Osteocyte (in vitro differentiated cells): ENCODE results near the gene IFIT2. TPM values are rescaled to one million over a fixed set of nuclear protein-coding genes. Genes with fewer than 3 reads are reported as not detected.

Experiments
- DNase-seq: peaks from one replicate; pipeline ENCODE4 v3.0.0; 2021; ENCODE audit warnings: mixed read lengths; ENCODE audit not compliant: unreplicated experiment; ENCODE audit errors: extremely low spot score
- H3K27ac Mint-ChIP-seq: one replicate; pipeline ENCODE4 v1.8.0; 2021; ENCODE audit warnings: mild to moderate bottlenecking, mixed read lengths; ENCODE audit not compliant: unreplicated experiment
- H3K27me3 Mint-ChIP-seq: one replicate; pipeline ENCODE4 v1.8.0; 2021; ENCODE audit warnings: mixed read lengths; ENCODE audit not compliant: unreplicated experiment
- H3K36me3 Mint-ChIP-seq: one replicate; pipeline ENCODE4 v1.8.0; 2021; ENCODE audit warnings: mixed read lengths; ENCODE audit not compliant: unreplicated experiment
- H3K4me1 Mint-ChIP-seq: one replicate; pipeline ENCODE4 v1.8.0; 2021; ENCODE audit warnings: mixed read lengths; ENCODE audit not compliant: unreplicated experiment
- H3K4me3 Mint-ChIP-seq: one replicate; pipeline ENCODE4 v1.8.0; 2021; ENCODE audit warnings: mild to moderate bottlenecking, moderate library complexity, mixed read lengths; ENCODE audit not compliant: unreplicated experiment
- H3K9me3 Mint-ChIP-seq: one replicate; pipeline ENCODE4 v1.8.0; 2021; ENCODE audit warnings: mixed read lengths; ENCODE audit not compliant: unreplicated experiment
- CTCF ChIP-seq: fragments of 200-600 bp; sonication (generic); IDR thresholded peaks from 2 replicates; pipeline ENCODE4 v1.5.0; 2021; ENCODE audit warnings: antibody characterized with exemption, mild to moderate bottlenecking, moderate library complexity
- total RNA-seq: library from RNA; stranded (reverse); gene quantifications from 2 replicates; pipeline ENCODE4 v1.2.1, GENCODE V29; 2021

IFIT2 gene
- total RNA-seq, 1 donor from 2014 or later = 8.8 TPM

- no peak for TF ChIP-seq CTCF
- Mint-ChIP-seq H3K4me3 (no peak overlapping the region), H3K27me3 (peaks cover 32% of the 10 kb centered on the region)
Measured at GRCh38 chr10:89256962-89257361, 44.9 kb upstream of the IFIT2 start.

DNA sequence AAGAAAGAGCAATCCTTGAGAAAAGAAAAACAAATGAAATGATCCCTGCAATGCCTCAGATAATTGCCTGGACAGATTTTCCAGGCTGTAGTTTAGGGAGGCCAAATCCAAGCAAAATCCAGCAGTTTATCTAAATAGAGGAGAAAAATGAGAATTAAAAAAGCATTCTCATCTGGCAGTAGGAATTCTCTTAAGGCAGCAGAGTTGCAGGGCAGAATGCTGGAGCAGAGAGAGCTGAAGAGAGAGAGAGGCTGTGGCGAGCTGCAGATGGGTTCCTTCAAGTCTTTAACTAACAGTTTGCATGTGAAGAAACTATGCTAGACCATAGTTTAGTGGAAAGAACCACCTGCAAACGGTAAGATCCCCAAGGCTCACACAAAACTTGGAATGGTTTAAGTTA lies 44.3 kb upstream of the IFIT2 start:
- no peak overlapping the region for H3K27ac Mint-ChIP-seq
- DNase-seq = no peak
- H3K27me3 Mint-ChIP-seq = peaks cover 32% of the 10 kb centered on the region
- H3K9me3 Mint-ChIP-seq = no peaks in the 10 kb centered on the region
- no peak for TF ChIP-seq CTCF
- no peak overlapping the region for H3K4me3 Mint-ChIP-seq
- no peaks in the 10 kb centered on the region for H3K36me3 Mint-ChIP-seq
- H3K4me1 Mint-ChIP-seq = peaks cover 19% of the 10 kb centered on the region

More at GRCh38 chr10:89256962-89257361, 44.9 kb upstream of the IFIT2 start:
- H3K27ac Mint-ChIP-seq = no peak overlapping the region
- H3K36me3 Mint-ChIP-seq = no peaks in the 10 kb centered on the region
- peaks cover 13% of the 10 kb centered on the region for H3K4me1 Mint-ChIP-seq
- no peaks in the 10 kb centered on the region for H3K9me3 Mint-ChIP-seq
- DNase-seq = no peak

DNA sequence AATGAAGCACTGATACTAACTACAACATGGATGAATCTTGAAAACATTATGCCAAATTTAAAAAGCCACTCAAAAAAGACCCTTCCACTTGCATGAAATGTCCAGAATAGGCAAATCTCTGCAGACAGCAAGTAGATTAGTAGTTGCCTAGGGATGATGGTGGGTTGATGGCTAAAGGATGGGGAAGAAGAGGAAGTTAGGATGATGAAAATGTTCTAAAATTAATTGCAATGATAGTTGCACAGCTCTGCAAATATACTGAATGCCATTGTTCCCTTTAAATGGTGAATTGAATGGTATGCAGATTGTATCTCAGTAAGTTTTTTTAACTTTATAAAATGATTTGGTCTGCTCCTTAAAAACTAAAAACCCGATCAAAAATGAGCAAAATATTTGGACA lies 43.0 kb upstream of the IFIT2 start:
- H3K27me3 Mint-ChIP-seq = peaks cover 32% of the 10 kb centered on the region

GRCh38 chr10:89262086-89263051 lies 39.5 kb upstream of the IFIT2 start:
- Mint-ChIP-seq H3K36me3 (no peaks in the 10 kb centered on the region), H3K4me1 (peaks cover 37% of the 10 kb centered on the region), H3K27ac (peak overlapping the region; percentile 57), H3K9me3 (no peaks in the 10 kb centered on the region), H3K27me3 (peaks cover 18% of the 10 kb centered on the region), H3K4me3 (no peak overlapping the region)
- no peak for DNase-seq
- TF ChIP-seq CTCF = no peak

More for the DNA sequence above, 43.0 kb upstream of the IFIT2 start:
- H3K36me3 Mint-ChIP-seq = no peaks in the 10 kb centered on the region
- H3K4me1 Mint-ChIP-seq = peaks cover 31% of the 10 kb centered on the region
- TF ChIP-seq CTCF = no peak
- H3K4me3 Mint-ChIP-seq = no peak overlapping the region
- DNase-seq = no peak
- no peaks in the 10 kb centered on the region for H3K9me3 Mint-ChIP-seq
- no peak overlapping the region for H3K27ac Mint-ChIP-seq

DNA sequence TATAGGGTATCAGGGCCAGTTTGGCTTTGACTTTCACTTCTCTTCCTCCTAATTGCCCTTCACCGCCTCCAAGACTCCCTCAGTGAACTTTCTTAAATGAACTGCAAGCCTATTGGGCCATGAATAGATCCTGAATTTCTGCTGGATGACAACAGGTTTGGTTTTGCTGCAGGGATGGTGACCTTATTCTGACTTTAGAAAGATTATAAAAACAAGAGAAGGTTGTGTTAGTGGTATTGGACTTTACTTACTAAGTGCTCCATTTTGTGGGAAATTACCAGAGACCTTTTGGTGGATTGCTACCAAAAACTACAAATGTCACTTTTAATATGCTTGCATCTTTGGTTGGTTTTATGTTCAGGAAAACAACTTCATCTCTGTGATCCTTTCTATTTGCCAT lies 38.8 kb upstream of the IFIT2 start:
- DNase-seq = no peak
- Mint-ChIP-seq H3K4me1 (peaks cover 42% of the 10 kb centered on the region), H3K27ac (peak overlapping the region; percentile 56), H3K36me3 (no peaks in the 10 kb centered on the region), H3K4me3 (no peak overlapping the region), H3K27me3 (peaks cover 11% of the 10 kb centered on the region), H3K9me3 (no peaks in the 10 kb centered on the region)
- TF ChIP-seq CTCF = no peak
